ENCODE measurements around the gene GNG7.
"Not testable (repeated sequence)": the region's sequence is repeated elsewhere in the genome, so short reads cannot be mapped to it uniquely, and the experiment has no call there.

The GNG7 gene

DNA sequence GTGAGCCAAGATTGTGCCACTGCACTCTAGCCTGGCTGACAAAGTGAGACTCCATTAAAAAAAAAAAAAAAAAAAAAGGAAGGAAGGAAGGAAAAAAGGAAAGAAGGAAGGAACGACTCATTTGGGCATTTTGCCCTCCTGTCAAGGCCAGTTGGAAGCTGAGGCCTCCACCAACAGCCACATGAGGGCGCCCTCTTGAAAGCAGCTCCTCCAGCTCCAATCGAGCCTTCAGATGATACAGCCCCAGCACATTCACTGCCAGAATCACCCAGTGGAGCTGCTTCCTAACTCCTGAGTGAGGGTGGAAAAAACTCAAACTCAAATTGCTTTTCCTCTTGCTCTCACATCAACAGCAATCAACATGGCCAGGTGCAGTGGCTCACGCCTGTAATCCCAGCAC lies 40.9 kb downstream of the GNG7 start:
- DNase-seq (ENCODE audit: low read depth), result no peak
- no peak overlapping the region for H3K4me3 ChIP-seq (ENCODE audit: low read depth, low read length)
- peak; percentile 48 for TF ChIP-seq CTCF (IDR thresholded peaks at IDR 0.05; ENCODE audit: low read depth, low read length, missing control alignments)

DNA sequence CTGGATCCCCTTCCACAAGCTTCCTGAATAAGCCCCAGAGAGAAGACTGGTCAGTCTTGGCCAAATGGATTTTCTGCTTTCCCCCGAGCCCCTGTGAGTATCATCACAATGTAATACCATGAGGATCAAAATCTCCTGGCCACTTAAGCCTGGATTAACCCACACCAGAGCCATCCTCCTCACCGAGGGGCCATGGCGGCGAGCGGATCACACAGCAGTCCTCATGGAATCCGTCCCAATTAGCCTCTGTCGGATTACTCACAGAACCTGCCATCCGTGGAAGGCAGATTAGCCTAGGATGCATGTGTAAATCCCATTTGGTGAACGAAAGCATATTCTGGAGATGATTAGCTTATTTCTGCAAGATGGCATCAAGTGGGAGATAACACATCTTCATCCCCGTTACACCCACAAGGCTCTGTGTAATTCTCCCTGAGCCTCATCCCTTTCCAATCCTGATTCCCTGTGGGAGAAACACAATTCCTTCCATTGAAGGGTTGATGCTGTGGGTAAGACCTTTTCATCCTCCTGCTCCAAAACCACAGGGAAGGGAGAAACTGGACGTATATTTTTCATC lies 42.5 kb downstream of the GNG7 start:
- no peak for DNase-seq (ENCODE audit: low read depth)
- H3K4me3 ChIP-seq (ENCODE audit: low read depth, low read length), result no peak overlapping the region
- TF ChIP-seq CTCF (IDR thresholded peaks at IDR 0.05; ENCODE audit: low read depth, low read length, missing control alignments), result no peak

- DNase-seq (ENCODE audit: low read depth), result no peak
- TF ChIP-seq CTCF (IDR thresholded peaks at IDR 0.05; ENCODE audit: low read depth, low read length, missing control alignments), result no peak
- no peak overlapping the region for H3K4me3 ChIP-seq (ENCODE audit: low read depth, low read length)
These were observed 46.0 kb downstream of the GNG7 start for GRCh38 chr19:2656533-2656932.

- H3K4me3 ChIP-seq (ENCODE audit: low read depth, low read length), result no peak overlapping the region
- no peak for TF ChIP-seq CTCF (IDR thresholded peaks at IDR 0.05; ENCODE audit: low read depth, low read length, missing control alignments)
- no peak for DNase-seq (ENCODE audit: low read depth)
These were observed 48.5 kb downstream of the GNG7 start for GRCh38 chr19:2653710-2654707.

GRCh38 chr19:2653218-2653617 lies 49.3 kb downstream of the GNG7 start:
- H3K4me3 ChIP-seq (ENCODE audit: low read depth, low read length), result no peak overlapping the region
- no peak for DNase-seq (ENCODE audit: low read depth)
- TF ChIP-seq CTCF (IDR thresholded peaks at IDR 0.05; ENCODE audit: low read depth, low read length, missing control alignments), result no peak

- DNase-seq (ENCODE audit: low read depth), result no peak
- no peak for TF ChIP-seq CTCF (IDR thresholded peaks at IDR 0.05; ENCODE audit: low read depth, low read length, missing control alignments)
These were observed 49.9 kb downstream of the GNG7 start for GRCh38 chr19:2652504-2653099.

DNA sequence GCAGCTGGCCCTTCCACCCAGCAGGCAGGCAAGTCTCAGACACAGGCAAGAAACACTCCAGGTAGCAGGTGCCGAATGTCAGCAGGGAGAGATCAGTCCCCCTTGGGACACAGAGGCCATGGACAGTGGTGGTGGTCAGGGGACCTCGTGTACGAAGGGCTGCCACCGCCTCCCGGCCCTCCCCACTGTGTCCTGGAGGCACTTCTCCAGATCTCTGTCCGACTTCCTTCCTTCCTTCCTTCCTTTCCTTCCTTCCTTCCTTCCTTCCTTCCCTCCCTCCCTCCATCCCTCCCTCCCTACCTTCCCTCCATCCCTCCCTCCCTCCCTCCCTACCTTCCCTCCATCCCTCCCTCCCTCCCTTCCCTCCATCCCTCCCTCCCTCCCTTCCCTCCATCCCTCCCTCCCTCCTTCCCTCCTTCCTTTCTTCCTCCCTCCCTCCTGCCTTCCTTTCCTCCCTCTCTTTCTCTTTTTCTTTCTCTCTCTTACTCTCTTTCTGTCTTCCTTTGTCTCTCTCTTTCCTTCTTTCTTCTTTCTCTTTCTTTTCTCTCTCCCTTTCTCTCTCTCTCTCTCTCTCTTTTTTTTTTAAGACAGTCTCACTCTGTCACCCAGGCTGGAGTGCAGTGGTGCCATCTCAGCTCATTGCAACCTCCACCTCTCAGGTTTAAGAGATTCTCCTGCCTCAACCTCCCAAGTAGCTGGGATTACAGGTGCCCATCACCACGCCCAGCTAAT lies 51.3 kb downstream of the GNG7 start:
- not testable (repeated sequence) for DNase-seq (ENCODE audit: low read depth)

More at GRCh38 chr19:2652504-2653099, 49.9 kb downstream of the GNG7 start:
- H3K4me3 ChIP-seq (ENCODE audit: low read depth, low read length), result no peak overlapping the region

More for the DNA sequence above, 51.3 kb downstream of the GNG7 start:
- H3K4me3 ChIP-seq (ENCODE audit: low read depth, low read length), result not testable (repeated sequence)
